SH-SY5Y (cell line): ENCODE results near the gene DNMT3A.

Experiments used
- GATA2 ChIP-seq: IDR thresholded peaks from 2 replicates; pipeline ENCODE4 v1.6.1; 2011; ENCODE audit warnings: mild to moderate bottlenecking, low read depth, low read length
- GATA3 ChIP-seq: IDR thresholded peaks from 2 replicates; pipeline ENCODE4 v1.6.1; 2011; ENCODE audit warnings: low read depth, mild to moderate bottlenecking, low read length, moderate library complexity

GRCh38 chr2:25314514-25315315 lies 27.0 kb downstream of the DNMT3A start:
- no peak for TF ChIP-seq GATA3
- peak; percentile 7; the same call in 1 of the 2 replicates for TF ChIP-seq GATA2
